ENCODE measurements around the gene LY6G6C. TPM values are rescaled to one million over a fixed set of nuclear protein-coding genes. Genes with fewer than 3 reads are reported as not detected.

LY6G6C gene, protein sequence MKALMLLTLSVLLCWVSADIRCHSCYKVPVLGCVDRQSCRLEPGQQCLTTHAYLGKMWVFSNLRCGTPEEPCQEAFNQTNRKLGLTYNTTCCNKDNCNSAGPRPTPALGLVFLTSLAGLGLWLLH
- total RNA-seq, result not detected

DNA sequence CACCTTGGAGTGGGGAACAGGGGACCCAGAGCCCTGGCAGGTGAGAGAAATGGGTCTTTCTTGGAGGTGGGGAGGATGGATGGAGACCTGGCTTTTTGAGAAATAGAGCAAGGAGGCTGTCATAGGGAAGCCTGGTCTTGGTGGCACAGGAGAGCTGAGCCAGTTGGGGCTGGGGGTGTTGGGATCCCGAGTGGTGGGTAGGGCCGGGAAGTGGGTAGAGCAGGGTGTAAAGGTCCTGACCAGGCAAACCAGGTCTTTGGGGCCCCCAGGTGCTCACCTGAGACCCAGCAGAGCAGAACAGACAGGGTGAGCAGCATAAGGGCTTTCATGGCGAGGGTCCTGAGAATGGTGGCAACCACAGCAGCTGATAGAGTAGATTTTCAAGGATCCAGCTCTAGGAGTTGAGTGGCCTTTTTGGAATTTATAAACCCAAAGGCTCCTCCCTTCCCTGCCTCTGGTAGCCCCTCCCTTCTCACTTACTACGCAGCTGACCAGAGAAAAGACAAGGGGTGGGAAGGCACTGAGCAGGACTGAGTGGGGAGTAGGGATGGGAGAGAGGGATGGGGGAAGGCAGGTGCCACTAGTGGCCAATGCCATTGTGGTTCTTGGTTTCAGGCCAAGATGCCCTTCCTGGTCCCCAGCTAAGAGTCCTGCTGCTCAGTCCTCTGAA is at the start of gene LY6G6C:
Gene LY6G6C (minus strand): TSS at position 396 of the 670 bp plus-strand sequence. CDS start 67 bp downstream, at position 329.
- ATAC-seq (no peak), DNase-seq (ENCODE audit: low spot score in 2 of 2) (no peak)
- H3K27ac Mint-ChIP-seq, result peak within 1 kb of the TSS; percentile 2 to 63
- no peaks in the 10 kb centered on the region for H3K36me3 Mint-ChIP-seq
- H3K9me3 Mint-ChIP-seq, result no peaks in the 10 kb centered on the region

DNA sequence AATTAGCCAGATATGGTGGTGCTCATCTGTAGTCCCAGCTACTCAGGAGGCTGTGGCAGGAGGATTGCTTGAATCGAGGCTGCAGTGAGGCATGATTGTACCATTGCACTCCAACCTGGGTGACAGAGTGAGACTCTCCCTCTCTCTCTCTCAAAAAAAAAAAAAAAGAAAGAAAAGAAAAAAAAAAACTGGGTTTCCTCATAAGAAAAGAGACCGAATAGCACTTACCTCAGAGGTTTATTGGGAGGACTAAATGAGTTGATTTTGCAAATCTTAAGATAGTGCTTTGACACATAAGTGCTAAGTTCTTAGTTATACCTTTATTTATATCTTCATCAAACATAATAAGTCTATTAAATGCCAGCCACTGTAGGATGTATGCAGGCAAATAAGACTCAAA is 49.3 kb upstream of the LY6G6C start:
- Mint-ChIP-seq H3K27ac (no peak overlapping the region), H3K36me3 (no peaks in the 10 kb centered on the region), H3K9me3 (no peaks in the 10 kb centered on the region)
- ATAC-seq (no peak), DNase-seq (ENCODE audit: low spot score in 2 of 2) (no peak)

DNA sequence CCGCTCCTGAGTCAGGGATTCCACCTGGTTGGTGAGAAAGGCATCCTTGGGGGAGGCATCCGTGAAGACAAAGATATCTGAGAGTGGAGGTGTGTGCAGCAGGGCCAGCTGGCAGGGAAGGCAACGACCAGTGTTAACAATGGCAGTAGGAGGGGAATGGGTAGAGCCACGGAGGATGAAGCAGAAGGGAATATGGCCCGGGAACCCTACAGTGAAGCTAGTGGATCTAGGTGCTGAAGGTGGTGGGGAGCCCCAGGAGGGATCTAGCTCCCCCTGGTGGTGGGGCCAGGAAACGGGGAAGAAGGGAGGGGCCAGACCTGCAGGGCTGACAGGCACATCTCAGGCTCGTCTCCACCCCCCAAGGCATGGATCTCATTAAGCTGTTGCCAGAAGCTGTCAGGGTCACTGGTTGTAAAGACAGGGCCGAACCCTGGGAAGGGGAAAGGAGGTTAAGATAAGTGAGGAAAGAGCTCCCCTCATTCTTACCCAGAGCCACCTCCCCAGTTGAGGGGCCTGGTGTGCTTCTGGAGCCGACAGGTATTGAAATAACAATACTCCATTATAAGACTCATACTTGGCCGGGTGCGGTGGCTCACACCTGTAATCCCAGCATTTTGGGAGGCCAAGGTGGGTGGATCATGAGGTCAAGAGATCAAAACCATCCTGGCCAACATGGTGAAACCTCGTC is 48.3 kb upstream of the LY6G6C start:
- Mint-ChIP-seq H3K27ac (no peak overlapping the region), H3K9me3 (no peaks in the 10 kb centered on the region)

DNA sequence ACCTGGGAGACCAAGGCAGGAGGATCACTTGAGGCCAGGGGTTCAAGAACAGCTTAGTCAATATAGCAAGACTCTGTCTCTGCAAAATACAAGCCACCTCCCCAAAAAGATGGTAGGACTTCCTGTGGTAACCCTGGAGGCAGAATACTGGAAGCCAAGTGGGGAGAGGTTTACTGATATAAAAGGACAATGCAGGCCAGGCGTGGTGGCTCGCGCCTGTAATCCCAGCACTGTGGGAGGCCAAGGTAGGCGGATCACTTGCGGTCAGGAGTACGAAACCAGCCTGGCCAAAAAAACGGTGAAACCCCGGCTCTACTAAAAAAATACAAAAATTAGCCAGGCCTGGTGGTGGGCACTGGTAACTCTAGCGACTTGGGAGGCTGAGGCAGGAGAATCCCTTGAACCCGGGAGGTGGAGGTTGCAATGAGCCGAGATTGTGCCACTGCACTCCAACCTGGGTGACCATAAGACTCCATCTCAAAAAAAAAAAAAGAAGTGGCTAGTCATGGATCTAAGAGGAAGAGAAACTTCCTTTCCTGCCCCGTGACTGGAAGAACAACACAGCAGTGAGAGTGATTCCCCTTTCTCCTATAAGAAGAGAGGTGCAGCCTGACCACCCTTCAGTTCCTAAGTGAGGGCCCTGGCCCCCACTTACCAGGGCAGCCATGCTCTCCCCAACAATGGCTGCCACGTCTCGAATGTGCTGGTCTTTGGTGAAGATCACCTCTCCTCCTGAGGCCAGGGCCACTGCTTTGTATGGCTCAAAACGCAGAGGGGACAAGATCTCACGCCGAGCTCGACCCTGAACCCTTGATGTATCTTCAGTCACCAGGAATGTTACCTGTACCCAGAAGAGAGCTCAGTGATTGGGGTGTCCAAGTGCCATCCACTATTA is 47.1 kb upstream of the LY6G6C start:
- peaks cover 0 to 4% of the 10 kb centered on the region in 2 donors for H3K36me3 Mint-ChIP-seq
- DNase-seq (ENCODE audit: low spot score in 2 of 2) (no peak), ATAC-seq (no peak)
- H3K27ac Mint-ChIP-seq, result no peak overlapping the region
- H3K9me3 Mint-ChIP-seq, result no peaks in the 10 kb centered on the region

More for the DNA sequence above, 48.3 kb upstream of the LY6G6C start:
- ATAC-seq (peak; percentile 62 to 85), DNase-seq (ENCODE audit: low spot score in 2 of 2) (peak in 1 of 2 donors; percentile 92)
- H3K36me3 Mint-ChIP-seq, result no peaks in the 10 kb centered on the region

DNA sequence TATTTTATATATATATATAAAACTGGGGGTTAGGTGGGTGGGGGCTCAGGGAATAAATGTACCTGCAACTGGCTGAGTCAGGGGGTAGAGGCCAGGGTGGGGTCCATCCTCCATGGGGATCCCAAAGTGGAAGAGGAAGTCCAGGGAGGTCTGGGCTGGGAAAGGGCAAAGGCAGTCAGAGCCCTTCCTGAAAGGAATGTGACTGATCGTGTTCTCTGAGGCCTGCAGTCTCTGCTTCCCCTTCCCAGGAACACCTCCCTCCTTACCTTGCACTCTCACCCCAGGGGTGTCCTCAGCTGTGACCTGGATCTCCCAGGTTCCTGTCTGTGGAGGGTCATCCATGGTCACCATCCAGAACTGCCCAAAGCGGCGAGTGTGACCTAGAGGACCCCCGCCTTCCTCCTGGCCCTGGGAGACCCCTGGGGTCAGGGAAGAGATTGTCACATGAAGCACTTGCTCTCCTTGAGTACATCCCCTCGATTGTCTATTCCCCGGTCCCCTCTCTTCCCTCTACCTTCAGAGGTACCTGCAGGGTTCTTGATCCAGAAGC is 45.6 kb upstream of the LY6G6C start:
- Mint-ChIP-seq H3K27ac (no peak overlapping the region), H3K36me3 (peaks cover 5 to 8% of the 10 kb centered on the region in 2 donors), H3K9me3 (no peaks in the 10 kb centered on the region)
- no peak for ATAC-seq
- DNase-seq (ENCODE audit: low spot score in 2 of 2), result no peak

DNA sequence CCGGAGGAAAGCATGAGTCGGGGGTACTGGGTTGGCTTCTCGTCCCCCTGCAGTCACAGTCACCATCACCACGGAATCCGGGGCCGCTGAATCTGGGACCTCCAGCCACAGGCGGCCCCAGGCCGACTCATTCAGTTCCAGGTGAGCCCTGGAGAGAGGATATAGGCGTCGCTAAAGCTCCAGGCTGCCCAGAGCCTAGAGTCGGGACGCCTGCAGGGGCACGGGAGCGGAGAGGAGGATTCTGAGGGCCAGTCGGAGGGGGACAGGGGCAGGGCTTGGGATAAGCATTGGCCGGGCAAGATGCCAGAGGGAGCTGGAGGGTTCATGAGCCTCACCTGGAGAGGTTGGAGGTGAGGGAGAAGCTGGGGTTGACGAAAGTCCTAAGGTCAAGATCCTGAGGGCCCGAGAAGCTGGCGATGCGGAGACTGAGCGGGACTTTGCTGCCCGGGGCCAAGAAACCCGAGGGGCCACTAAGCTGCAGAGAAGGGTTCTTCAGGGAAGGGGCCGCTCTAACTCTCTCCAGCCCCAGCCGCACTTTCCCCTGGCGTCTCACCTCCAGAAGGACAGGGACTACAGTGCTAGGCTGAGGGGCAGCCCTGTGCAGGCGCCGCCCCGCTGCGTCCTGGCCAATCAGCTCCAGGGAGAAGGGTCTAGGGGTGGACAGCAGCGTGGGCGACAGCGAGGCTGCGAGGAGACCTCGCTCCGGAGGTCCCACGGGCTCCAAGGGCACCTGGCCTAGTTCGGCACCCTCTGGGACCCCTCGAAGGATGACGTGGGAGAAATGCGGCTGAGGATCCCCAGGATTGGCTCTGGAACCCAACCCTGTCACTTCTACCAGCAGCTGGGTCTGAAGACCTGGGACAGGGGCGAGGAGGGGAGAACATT is 44.6 kb upstream of the LY6G6C start:
- DNase-seq (ENCODE audit: low spot score in 2 of 2), result no peak
- ATAC-seq, result no peak
- H3K27ac Mint-ChIP-seq, result no peak overlapping the region
- H3K9me3 Mint-ChIP-seq, result no peaks in the 10 kb centered on the region
- peaks cover 8 to 11% of the 10 kb centered on the region in 2 donors for H3K36me3 Mint-ChIP-seq

DNA sequence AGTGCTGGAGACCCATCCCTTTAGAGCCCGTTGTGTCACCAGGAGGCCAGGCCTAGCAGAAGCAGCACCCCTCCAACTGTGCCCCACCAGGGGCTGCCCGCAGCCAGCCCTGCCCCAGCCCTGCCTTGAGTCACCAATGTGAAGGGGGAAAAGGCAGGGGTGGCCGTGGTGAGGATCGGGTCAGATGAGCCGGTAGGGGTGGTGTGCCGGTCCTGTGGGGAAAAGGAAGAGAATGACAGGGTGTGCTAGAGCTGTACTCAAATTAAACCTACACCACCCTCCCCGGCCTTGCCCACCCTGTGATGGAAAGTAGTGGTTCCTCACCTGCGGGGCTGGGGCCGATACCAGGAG is 44.0 kb upstream of the LY6G6C start:
- no peaks in the 10 kb centered on the region for H3K9me3 Mint-ChIP-seq
- DNase-seq (ENCODE audit: low spot score in 2 of 2), result no peak
- peaks cover 14 to 16% of the 10 kb centered on the region in 2 donors for H3K36me3 Mint-ChIP-seq
- peak overlapping the region in 1 of 2 donors; percentile 74 for H3K27ac Mint-ChIP-seq
- ATAC-seq, result no peak

DNA sequence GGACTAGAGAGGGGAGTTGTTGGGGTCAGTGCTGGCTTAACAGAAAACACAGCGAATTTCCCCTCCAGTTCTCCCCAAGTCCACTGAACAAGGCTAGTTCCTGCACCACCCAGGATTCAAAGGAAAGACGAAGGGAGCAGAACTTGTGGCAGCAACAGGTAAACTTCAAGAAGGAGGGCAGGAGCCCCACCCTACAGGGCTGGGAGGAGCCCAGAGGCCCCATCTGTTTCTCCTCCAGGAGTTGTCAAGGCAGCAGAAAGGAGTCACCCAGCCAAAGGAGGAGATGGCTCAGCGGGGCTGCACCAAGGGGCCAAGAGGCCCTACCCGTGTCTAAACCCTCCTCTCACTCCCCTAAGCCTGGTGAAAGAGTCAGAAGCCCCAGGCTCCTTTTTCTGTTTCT is 42.7 kb upstream of the LY6G6C start:
- peak overlapping the region; percentile 41 to 79 for H3K27ac Mint-ChIP-seq
- H3K9me3 Mint-ChIP-seq, result no peaks in the 10 kb centered on the region
- DNase-seq (ENCODE audit: low spot score in 2 of 2), result no peak
- no peak for ATAC-seq
- peaks cover 25 to 30% of the 10 kb centered on the region in 2 donors for H3K36me3 Mint-ChIP-seq

DNA sequence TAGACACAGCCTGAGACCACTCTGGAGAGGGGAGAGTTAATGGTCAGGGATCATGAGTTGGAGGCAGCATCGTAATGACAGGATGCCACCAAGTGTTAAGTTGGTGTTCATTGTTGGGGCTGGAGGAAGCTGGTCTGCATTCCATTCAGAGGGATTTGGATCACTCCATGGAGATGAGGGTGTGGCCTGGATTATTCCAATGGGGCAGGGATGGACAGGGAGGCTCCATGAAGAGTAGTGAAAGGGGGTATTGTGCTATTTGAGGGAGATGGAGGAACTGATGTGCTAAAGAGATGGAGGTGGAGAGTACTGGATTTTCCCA is 42.0 kb upstream of the LY6G6C start:
- Mint-ChIP-seq H3K9me3 (no peaks in the 10 kb centered on the region), H3K27ac (peak overlapping the region; percentile 24 to 79), H3K36me3 (peaks cover 25 to 35% of the 10 kb centered on the region in 2 donors)
- ATAC-seq, result no peak
- no peak for DNase-seq (ENCODE audit: low spot score in 2 of 2)

DNA sequence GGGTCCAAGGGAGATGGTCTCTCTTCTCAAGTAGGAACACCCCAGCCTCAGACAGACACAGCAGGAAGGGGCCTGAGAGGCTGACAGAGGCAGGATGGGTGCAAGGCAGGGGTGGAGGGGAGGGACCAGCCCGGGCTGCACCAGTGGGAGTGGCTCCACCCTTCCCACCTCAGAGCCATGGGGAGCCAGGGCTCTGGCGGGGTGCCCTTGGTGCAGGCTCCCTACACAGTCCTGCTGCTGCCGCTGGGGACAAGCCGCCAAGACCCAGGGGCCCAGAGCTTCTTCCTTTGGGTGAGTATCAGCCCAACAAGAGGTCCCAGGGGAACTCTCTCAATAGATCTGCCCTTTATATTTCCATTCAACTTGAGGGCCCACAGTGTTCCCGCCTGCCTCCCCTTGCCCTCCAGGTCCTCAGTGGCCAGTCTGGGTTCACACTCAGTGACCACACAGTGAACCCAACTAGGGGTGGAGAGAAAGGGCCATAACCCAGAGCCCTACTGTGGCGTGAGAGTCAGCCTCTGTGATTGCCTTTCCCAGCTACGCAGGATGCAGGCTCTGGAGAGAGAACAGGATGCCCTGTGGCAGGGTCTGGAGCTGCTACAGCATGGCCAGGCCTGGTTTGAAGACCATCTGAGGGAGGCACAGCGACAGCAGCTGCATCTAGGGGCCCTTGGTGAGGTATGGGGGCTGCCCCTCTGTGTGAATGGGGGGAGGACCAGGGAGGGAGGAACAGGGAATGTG is 41.5 kb upstream of the LY6G6C start:
- H3K9me3 Mint-ChIP-seq, result no peaks in the 10 kb centered on the region
- no peak for DNase-seq (ENCODE audit: low spot score in 2 of 2)
- ATAC-seq, result no peak
- peaks cover 25 to 39% of the 10 kb centered on the region in 2 donors for H3K36me3 Mint-ChIP-seq
- H3K27ac Mint-ChIP-seq, result peak overlapping the region in 1 of 2 donors; percentile 79

DNA sequence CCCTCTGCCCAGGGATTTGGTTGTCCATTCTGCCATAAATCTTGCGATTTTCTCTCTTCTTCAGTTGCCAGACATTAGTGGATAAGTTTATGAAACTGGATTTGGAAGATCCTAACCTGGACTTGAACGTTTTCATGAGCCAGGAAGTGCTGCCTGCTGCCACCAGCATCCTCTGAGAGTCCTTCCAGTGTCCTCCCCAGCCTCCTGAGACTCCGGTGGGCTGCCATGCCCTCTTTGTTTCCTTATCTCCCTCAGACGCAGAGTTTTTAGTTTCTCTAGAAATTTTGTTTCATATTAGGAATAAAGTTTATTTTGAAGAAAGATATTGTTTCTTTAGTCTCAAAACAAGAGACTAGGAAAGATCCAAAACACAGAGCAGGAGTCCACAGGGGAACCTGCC is 40.8 kb upstream of the LY6G6C start, which contains the start of gene SAPCD1:
Gene SAPCD1 (plus strand): TSS at position 301 of the 400 bp plus-strand sequence. CDS start 399 bp downstream, outside the sequence.
- Mint-ChIP-seq H3K36me3 (peaks cover 25 to 42% of the 10 kb centered on the region in 2 donors), H3K9me3 (no peaks in the 10 kb centered on the region), H3K27ac (peak within 1 kb of the TSS; percentile 79 to 93)
- ATAC-seq (no peak), DNase-seq (ENCODE audit: low spot score in 2 of 2) (no peak)

DNA sequence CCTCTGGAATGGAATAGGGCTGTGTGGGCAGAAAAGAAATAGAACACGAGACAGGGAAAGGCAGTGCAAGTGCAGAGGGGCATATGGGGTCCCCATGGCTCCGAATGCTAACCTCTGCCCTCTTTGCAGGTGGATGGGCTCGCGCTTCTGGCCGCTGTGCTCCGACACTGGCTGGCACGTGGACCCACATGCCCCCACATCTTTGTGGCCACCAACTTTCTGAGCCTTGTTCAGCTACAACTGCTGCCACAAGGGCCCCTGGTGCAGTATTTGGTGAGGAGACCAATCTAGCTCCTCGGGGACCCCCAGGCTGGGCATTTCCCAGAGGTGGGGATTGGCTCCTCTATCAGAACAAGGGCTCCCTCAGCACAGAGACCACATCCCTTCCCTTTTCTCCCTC is 39.8 kb upstream of the LY6G6C start:
- ATAC-seq (no peak), DNase-seq (ENCODE audit: low spot score in 2 of 2) (no peak)
- peaks cover 25 to 42% of the 10 kb centered on the region in 2 donors for H3K36me3 Mint-ChIP-seq
- no peak overlapping the region for H3K27ac Mint-ChIP-seq
- H3K9me3 Mint-ChIP-seq, result no peaks in the 10 kb centered on the region

DNA sequence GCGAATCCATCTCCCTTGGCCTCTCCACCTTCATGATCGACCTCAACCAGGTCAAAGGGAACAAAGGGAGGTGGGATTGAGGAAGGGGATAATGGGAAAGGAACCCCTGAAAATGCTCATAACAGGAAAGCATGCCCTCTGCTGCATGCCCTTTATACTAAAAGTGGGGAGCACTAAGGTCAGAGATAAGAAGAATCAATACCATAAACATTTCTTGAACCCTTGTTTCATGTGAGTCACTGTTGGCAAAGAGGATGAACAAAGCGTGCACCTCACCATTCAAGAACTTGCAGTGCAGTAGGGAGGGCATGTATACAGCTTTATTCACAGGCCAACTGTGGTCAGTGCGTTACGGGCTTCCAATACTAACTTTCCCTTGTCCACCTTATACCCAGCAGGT is 39.2 kb upstream of the LY6G6C start:
- no peak for ATAC-seq
- no peak for DNase-seq (ENCODE audit: low spot score in 2 of 2)
- peak overlapping the region in 1 of 2 donors; percentile 16 for H3K27ac Mint-ChIP-seq
- H3K36me3 Mint-ChIP-seq, result peaks cover 25 to 42% of the 10 kb centered on the region in 2 donors
- H3K9me3 Mint-ChIP-seq, result no peaks in the 10 kb centered on the region

DNA sequence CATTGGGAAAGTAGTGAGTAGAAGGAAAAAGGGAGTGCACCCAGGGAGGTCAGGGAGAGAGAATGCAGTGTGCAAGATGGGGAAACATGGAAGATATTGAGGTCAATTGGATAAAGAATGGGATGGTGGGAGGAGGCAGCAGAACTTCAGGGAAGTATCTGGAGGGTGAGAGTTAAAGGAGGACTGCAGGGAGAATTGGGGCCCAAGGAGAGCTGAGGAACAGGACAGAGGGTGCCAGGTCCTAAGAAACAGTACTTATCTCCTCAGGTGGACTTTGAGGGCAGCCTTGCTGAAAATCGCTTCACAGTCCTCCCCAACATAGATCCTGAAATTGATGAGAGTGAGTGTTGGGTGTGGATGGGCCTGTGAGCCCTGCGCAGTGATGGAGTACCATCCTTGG is 36.7 kb upstream of the LY6G6C start:
- DNase-seq (ENCODE audit: low spot score in 2 of 2) (no peak), ATAC-seq (no peak)
- Mint-ChIP-seq H3K27ac (peak overlapping the region in 1 of 2 donors; percentile 78), H3K9me3 (no peaks in the 10 kb centered on the region), H3K36me3 (peaks cover 18 to 42% of the 10 kb centered on the region in 2 donors)

DNA sequence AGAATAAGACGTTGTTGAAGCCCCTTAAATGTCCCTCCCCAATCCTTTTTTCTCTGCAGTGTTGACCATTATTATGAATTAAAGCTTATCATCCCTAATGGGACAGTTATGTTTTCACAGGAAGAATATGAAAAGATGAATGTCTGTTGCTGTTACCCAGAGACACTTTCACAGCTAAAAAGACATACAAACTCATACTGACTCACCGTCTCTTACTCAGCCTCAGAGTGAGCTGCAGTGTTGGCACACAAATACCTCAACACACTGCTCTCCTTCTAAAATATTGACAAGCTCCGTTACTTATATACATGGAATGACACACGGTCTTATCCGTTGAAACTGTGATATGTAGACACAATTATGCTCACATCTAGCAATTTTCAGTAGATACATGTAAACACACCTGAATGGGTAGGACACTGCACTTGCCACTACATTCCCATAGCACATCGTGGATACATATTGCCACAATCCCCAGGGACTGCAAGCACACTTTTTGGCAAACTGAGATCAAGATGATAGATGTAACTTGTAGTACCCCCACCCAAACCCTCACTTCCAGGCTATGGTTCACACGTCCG is 31.3 kb upstream of the LY6G6C start:
- no peak for DNase-seq (ENCODE audit: low spot score in 2 of 2)
- peaks cover 0 to 5% of the 10 kb centered on the region in 2 donors for H3K36me3 Mint-ChIP-seq
- peak overlapping the region; percentile 28 to 33 for H3K27ac Mint-ChIP-seq
- no peaks in the 10 kb centered on the region for H3K9me3 Mint-ChIP-seq
- no peak for ATAC-seq
